ENCODE data around the gene PCYOX1L.

PCYOX1L gene

DNA sequence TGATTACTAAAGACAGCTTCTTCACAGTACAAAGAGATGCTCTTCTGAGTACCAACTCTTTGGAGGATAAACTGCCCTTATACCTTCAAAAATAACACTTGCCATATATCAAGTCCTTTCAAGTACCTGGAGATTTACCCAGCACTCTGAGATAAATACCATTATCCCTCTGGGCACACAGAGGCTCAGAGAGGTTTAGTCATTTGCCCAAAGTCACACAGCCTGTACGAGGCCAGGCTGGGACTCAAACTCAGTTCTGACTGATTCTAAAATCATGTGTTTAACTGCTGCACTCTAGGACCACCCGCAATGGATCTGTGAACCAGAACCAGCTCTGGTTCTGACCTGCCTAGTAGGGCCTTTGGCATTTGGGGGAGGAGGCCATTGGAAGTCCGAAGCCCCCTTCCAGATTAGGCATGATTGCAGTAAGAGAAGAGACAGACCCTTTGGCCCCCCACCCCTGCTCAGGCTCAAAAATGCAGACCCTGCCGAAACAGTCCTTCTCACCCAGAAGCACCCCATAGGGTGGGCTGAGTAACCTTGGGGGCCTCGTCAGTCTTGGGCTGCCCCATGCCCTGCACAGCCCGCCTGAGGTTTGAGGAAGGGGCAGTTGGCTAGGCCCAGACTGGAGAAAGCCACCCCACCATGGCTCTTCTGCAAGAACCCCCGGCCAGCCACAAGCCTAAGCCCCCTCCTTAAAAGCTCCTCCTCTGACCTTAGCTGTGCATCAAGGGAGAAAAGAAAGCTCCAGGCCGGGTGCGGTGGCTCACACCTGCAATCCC lies 54.1 kb downstream of the PCYOX1L start:
- no peak for TF ChIP-seq FOXP2 (optimal IDR thresholded peaks at IDR 0.05; ENCODE audit: borderline replicate concordance, extremely low read depth, extremely low read length, insufficient read depth)
- no peak for TF ChIP-seq TAF1 (IDR thresholded peaks at IDR 0.05; ENCODE audit: borderline replicate concordance, insufficient read depth, low read length)
- no peak for TF ChIP-seq POLR2AphosphoS5 (IDR thresholded peaks at IDR 0.05; ENCODE audit: low read depth, low read length)
- no peak for TF ChIP-seq REST (IDR thresholded peaks at IDR 0.05; ENCODE audit: insufficient read depth in 1 of 2, low read depth in 2 of 2, low read length in 2 of 2)
- TF ChIP-seq SIN3A (IDR thresholded peaks at IDR 0.05; ENCODE audit: borderline replicate concordance, insufficient read depth, low read length) = no peak

DNA sequence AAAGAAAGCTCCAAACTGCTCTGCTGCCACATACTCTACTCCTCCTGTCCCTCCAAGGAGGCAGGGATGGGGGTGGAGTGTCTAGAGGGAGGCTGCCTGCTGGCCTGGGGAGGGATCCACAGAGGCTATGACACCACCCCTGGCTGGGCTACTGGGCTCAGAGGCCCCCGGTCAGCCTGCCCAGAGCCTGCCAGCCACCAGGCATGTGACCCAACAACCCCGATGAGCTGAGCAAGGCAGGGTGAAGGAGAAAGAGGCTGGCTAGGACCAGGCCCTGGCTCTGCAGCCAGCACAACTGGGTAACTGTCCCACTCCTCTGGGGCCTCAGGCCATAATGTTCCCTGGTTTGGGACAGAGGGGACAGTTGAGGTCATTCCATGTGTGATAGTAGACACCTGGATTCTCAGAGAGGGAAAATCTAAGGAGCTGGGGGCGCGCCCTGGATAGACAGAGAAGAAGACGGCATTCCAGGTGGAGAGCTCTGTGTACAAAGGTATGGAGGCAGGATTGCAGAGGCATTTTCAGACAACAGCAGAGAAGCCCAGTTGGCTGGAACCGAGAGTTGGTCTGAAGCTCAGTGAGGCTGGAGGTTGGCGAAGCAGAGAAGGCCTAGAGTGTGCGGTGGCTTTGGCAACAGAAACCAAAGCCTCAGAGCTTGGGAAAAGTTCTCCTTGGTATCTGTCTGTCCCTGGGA lies 55.1 kb downstream of the PCYOX1L start:
- no peak for TF ChIP-seq POLR2AphosphoS5 (IDR thresholded peaks at IDR 0.05; ENCODE audit: low read depth, low read length)
- TF ChIP-seq SIN3A (IDR thresholded peaks at IDR 0.05; ENCODE audit: borderline replicate concordance, insufficient read depth, low read length) = no peak
- TF ChIP-seq REST (IDR thresholded peaks at IDR 0.05; ENCODE audit: insufficient read depth in 1 of 2, low read depth in 2 of 2, low read length in 2 of 2) = no peak
- TF ChIP-seq FOXP2 (optimal IDR thresholded peaks at IDR 0.05; ENCODE audit: borderline replicate concordance, extremely low read depth, extremely low read length, insufficient read depth) = no peak
- TF ChIP-seq TAF1 (IDR thresholded peaks at IDR 0.05; ENCODE audit: borderline replicate concordance, insufficient read depth, low read length) = no peak

DNA sequence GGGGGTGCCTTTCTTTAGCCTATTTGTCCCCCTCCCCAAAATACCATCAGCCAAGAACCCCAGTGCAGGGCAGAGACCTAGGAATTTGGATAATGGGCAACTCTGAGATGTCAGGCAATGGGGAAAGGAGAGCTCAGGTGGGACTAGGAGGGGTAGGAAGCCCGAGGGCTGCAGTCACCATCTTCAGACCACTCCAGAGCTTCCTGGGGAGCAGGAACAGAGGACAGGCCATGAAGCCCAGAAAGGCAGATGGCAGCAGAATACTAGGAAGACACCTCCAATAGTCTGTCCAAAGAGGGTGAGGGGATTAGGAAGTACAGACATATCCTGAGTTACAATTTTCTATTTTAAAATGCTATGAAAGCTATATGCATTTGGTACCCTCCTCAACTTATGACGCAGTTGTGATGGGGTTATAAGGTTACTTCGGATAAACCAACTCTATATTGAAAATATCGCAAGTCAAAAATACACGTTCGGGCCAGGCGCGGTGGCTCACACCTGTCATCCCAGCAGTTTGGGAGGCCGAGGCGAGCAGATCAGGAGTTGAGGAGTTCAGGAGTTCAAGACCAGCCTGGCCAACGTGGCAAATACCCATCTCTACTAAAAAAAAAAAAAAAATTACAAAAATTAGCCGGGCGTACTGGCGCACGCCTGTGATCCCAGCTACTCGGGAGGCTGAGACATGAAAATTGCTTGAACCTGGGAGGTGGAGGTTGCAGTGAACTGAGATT lies 55.8 kb downstream of the PCYOX1L start:
- TF ChIP-seq TAF1 (IDR thresholded peaks at IDR 0.05; ENCODE audit: borderline replicate concordance, insufficient read depth, low read length) = no peak
- TF ChIP-seq POLR2AphosphoS5 (IDR thresholded peaks at IDR 0.05; ENCODE audit: low read depth, low read length) = no peak
- no peak for TF ChIP-seq REST (IDR thresholded peaks at IDR 0.05; ENCODE audit: insufficient read depth in 1 of 2, low read depth in 2 of 2, low read length in 2 of 2)
- no peak for TF ChIP-seq SIN3A (IDR thresholded peaks at IDR 0.05; ENCODE audit: borderline replicate concordance, insufficient read depth, low read length)
- TF ChIP-seq FOXP2 (optimal IDR thresholded peaks at IDR 0.05; ENCODE audit: borderline replicate concordance, extremely low read depth, extremely low read length, insufficient read depth) = no peak

DNA sequence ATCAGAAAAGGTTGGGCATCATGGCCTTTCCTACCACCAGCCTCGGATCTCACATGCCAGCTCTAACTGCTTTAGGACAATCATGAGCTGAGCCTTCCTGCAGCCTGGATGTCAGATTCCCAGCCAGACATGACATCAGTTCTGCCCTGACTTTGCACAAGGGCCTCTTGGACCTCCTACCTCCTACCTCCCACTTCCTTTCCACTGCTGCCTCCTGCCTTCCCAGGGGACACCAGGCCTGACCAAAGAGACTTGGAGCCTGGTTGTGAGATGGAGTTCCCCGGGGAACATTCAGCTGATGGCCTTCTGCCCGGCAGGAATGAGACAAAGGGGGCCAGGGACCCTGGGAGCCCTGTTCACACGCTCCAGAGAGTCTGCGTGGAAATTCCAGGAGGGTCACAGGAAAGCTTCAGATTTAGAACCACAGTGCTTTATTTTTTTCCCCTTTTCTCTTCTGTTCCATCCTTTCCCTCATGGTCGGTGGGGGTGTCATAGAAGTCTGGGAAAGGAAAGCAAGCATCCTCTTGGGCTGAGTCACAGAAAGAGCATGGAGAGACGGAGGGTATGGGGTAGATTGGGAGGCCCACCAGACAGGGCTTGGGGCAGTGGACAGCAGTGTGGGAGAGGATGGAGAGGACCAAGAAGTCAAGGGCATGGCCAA lies 56.7 kb downstream of the PCYOX1L start:
- TF ChIP-seq SIN3A (IDR thresholded peaks at IDR 0.05; ENCODE audit: borderline replicate concordance, insufficient read depth, low read length) (no peak), REST (IDR thresholded peaks at IDR 0.05; ENCODE audit: insufficient read depth in 1 of 2, low read depth in 2 of 2, low read length in 2 of 2) (no peak), POLR2AphosphoS5 (IDR thresholded peaks at IDR 0.05; ENCODE audit: low read depth, low read length) (no peak), TAF1 (IDR thresholded peaks at IDR 0.05; ENCODE audit: borderline replicate concordance, insufficient read depth, low read length) (no peak), FOXP2 (optimal IDR thresholded peaks at IDR 0.05; ENCODE audit: borderline replicate concordance, extremely low read depth, extremely low read length, insufficient read depth) (no peak)

Measured in PFSK-1 (cell line).